GM23338 (cell line): ENCODE data around the gene FBXO34. TPM values are rescaled to one million over a fixed set of nuclear protein-coding genes. Genes with fewer than 3 reads are reported as not detected.

ENCODE experiments used
- ATAC-seq: fragments of 200-7000 bp; cut with Tn5 transposase; 3 replicates; pipeline ENCODE4 v1.9.1; 2020
- DNase-seq: peaks from one replicate; pipeline ENCODE4 v3.0.0-alpha.2; 2015; ENCODE audit warnings: low spot score
- H2AFZ ChIP-seq: fragments of 200-600 bp; sonication (generic); 2 replicates; pipeline ENCODE4 v1.8.0; 2016; ENCODE audit warnings: antibody characterized with exemption, mild to moderate bottlenecking, moderate library complexity
- H3F3A ChIP-seq: fragments of 200-600 bp; sonication (generic); replicated peaks from 2 replicates; pipeline ENCODE4 v1.8.0; 2017; ENCODE audit warnings: antibody characterized with exemption, mixed run types, low read depth
- H3K27ac ChIP-seq: fragments of 200-600 bp; sonication (generic); 2 replicates; pipeline ENCODE4 v1.6.1; 2016; ENCODE audit warnings: low read depth
- H3K27me3 ChIP-seq: fragments of 200-600 bp; sonication (generic); 2 replicates; pipeline ENCODE4 v1.8.0; 2016; ENCODE audit warnings: mild to moderate bottlenecking, mixed run types, moderate library complexity; ENCODE audit not compliant: insufficient read depth
- H3K36me3 ChIP-seq: fragments of 200-600 bp; sonication (generic); 2 replicates; pipeline ENCODE4 v1.8.0; 2016; ENCODE audit warnings: mild to moderate bottlenecking; ENCODE audit not compliant: insufficient read depth
- H3K4me1 ChIP-seq: fragments of 200-600 bp; sonication (generic); 2 replicates; pipeline ENCODE4 v1.8.0; 2016; ENCODE audit warnings: mild to moderate bottlenecking, moderate library complexity; ENCODE audit not compliant: insufficient read depth
- H3K4me2 ChIP-seq: fragments of 200-600 bp; sonication (generic); 2 replicates; pipeline ENCODE4 v1.7.1; 2017; ENCODE audit warnings: mixed run types
- H3K4me3 ChIP-seq: fragments of 200-600 bp; sonication (generic); 2 replicates; pipeline ENCODE4 v1.6.1; 2016; ENCODE audit warnings: mixed run types
- H3K79me2 ChIP-seq: fragments of 200-600 bp; sonication (generic); replicated peaks from 2 replicates; pipeline ENCODE4 v1.8.0; 2017; ENCODE audit warnings: mild to moderate bottlenecking; ENCODE audit not compliant: insufficient read depth
- H3K9me2 ChIP-seq: fragments of 200-600 bp; sonication (generic); 2 replicates; pipeline ENCODE4 v1.8.0; 2017; ENCODE audit not compliant: insufficient read depth
- H4K20me1 ChIP-seq: fragments of 200-600 bp; sonication (generic); replicated peaks from 2 replicates; pipeline ENCODE4 v1.8.0; 2017; ENCODE audit warnings: mild to moderate bottlenecking; ENCODE audit not compliant: insufficient read depth
- H3K27ac Mint-ChIP-seq: 2 replicates; pipeline ENCODE4 v1.8.0; 2020; ENCODE audit warnings: inconsistent platforms, mild to moderate bottlenecking, moderate library complexity, mixed read lengths
- H3K27me3 Mint-ChIP-seq: 3 replicates; pipeline ENCODE4 v1.8.0; 2022; ENCODE audit warnings: low read depth, mild to moderate bottlenecking, moderate library complexity, mixed read lengths, inconsistent platforms; ENCODE audit not compliant: insufficient read depth, poor library complexity
- H3K36me3 Mint-ChIP-seq: 3 replicates; pipeline ENCODE4 v1.8.0; 2021; ENCODE audit warnings: low read depth, mild to moderate bottlenecking, inconsistent platforms, moderate library complexity, mixed read lengths
- H3K4me1 Mint-ChIP-seq: 3 replicates; pipeline ENCODE4 v1.8.0; 2020; ENCODE audit warnings: mild to moderate bottlenecking, inconsistent platforms, mixed read lengths
- H3K4me3 Mint-ChIP-seq: 3 replicates; pipeline ENCODE4 v1.8.0; 2021; ENCODE audit warnings: moderate library complexity, mild to moderate bottlenecking, inconsistent platforms, mixed read lengths
- H3K9me3 Mint-ChIP-seq: 3 replicates; pipeline ENCODE4 v1.8.0; 2020; ENCODE audit warnings: moderate library complexity, mild to moderate bottlenecking, inconsistent platforms, mixed read lengths
- CREB1 ChIP-seq: fragments of 250-450 bp; sonication (Bioruptor Pico); IDR thresholded peaks from 2 replicates; pipeline ENCODE4 v1.5.0; 2020; ENCODE audit warnings: low read depth, mild to moderate bottlenecking, moderate library complexity
- POLR2AphosphoS5 ChIP-seq: IDR thresholded peaks from 2 replicates; pipeline ENCODE4 v1.6.1; 2016; ENCODE audit warnings: antibody characterized with exemption, low read depth
- ZNF114 ChIP-seq: fragments of 250-450 bp; sonication (Bioruptor Pico); IDR thresholded peaks from 2 replicates; pipeline ENCODE4 v1.5.0; 2020; ENCODE audit warnings: mild to moderate bottlenecking, moderate library complexity
- ZNF331 ChIP-seq: fragments of 250-450 bp; sonication (Bioruptor Pico); IDR thresholded peaks from 2 replicates; pipeline ENCODE4 v1.5.0; 2020; ENCODE audit warnings: low read depth, mild to moderate bottlenecking, moderate library complexity
- polyA plus RNA-seq: library from polyadenylated mRNA; unstranded; fragments of >200 nt; fragmentation: Nextera tagmentation; extraction: Ambion mirVana; gene quantifications from 2 replicates; pipeline ENCODE4 v1.2.1, GENCODE V29; 2016
- total RNA-seq: library from RNA; depleted of rRNA; stranded (reverse); fragments of >200 nt; shearing (Covaris generic); gene quantifications from 2 replicates; pipeline ENCODE4 v1.2.3, GENCODE V29; 2014
- TF ChIP-seq, protein P1 (sequence below): IDR thresholded peaks from one replicate; pipeline ENCODE4 v1.6.1; 2018; ENCODE audit warnings: antibody characterized with exemption; ENCODE audit not compliant: unreplicated experiment
- TF ChIP-seq, protein P2 (sequence below), 2 experiments: fragments of 200-600 bp in 1 of 2; sonication (generic) in 1 of 2; conservative IDR thresholded peaks; 2 replicates each; pipeline versions ENCODE4 v1.5.1 to v1.6.1; 2016 to 2017; ENCODE audit warnings: antibody characterized with exemption in 2 of 2, low read depth in 2 of 2, mild to moderate bottlenecking in 2 of 2, moderate library complexity in 1 of 2
- TF ChIP-seq, protein P3 (sequence below): fragments of 250-450 bp; sonication (Bioruptor Pico); IDR thresholded peaks from 2 replicates; pipeline ENCODE4 v1.5.0; 2020; ENCODE audit warnings: mild to moderate bottlenecking, moderate library complexity
- TF ChIP-seq, protein P4 (sequence below): IDR thresholded peaks from 2 replicates; pipeline ENCODE4 v1.6.1; 2016; ENCODE audit warnings: antibody characterized with exemption

FBXO34 gene
- total and polyA plus RNA-seq, 2 experiments from 2014 or later = 9.4 to 13.4 TPM

- H2AFZ ChIP-seq = no peak overlapping the region
- H3K4me3 ChIP-seq = no peak overlapping the region
- no peaks in the 10 kb centered on the region for H3K36me3 ChIP-seq
- Mint-ChIP-seq H3K9me3 (no peaks in the 10 kb centered on the region), H3K27me3 (peaks cover 5% of the 10 kb centered on the region), H3K36me3 (peaks cover 6% of the 10 kb centered on the region), H3K27ac (no peak overlapping the region), H3K4me3 (no peak overlapping the region), H3K4me1 (peaks cover 18% of the 10 kb centered on the region)
- H3K4me2 ChIP-seq = no peak overlapping the region
- no peak overlapping the region for H3K27ac ChIP-seq
- H3K79me2 ChIP-seq = peaks cover 8% of the 10 kb centered on the region
- ATAC-seq = no peak
- H3K27me3 ChIP-seq = no peaks in the 10 kb centered on the region
- H3K9me2 ChIP-seq = no peaks in the 10 kb centered on the region
- H3K4me1 ChIP-seq = peaks cover 14% of the 10 kb centered on the region; the same call in 1 of the 2 replicates
- peaks cover 4% of the 10 kb centered on the region; the same call in 1 of the 2 replicates for H4K20me1 ChIP-seq
- H3F3A ChIP-seq = no peaks in the 10 kb centered on the region
- DNase-seq = no peak
- TF ChIP-seq, protein P1, sequence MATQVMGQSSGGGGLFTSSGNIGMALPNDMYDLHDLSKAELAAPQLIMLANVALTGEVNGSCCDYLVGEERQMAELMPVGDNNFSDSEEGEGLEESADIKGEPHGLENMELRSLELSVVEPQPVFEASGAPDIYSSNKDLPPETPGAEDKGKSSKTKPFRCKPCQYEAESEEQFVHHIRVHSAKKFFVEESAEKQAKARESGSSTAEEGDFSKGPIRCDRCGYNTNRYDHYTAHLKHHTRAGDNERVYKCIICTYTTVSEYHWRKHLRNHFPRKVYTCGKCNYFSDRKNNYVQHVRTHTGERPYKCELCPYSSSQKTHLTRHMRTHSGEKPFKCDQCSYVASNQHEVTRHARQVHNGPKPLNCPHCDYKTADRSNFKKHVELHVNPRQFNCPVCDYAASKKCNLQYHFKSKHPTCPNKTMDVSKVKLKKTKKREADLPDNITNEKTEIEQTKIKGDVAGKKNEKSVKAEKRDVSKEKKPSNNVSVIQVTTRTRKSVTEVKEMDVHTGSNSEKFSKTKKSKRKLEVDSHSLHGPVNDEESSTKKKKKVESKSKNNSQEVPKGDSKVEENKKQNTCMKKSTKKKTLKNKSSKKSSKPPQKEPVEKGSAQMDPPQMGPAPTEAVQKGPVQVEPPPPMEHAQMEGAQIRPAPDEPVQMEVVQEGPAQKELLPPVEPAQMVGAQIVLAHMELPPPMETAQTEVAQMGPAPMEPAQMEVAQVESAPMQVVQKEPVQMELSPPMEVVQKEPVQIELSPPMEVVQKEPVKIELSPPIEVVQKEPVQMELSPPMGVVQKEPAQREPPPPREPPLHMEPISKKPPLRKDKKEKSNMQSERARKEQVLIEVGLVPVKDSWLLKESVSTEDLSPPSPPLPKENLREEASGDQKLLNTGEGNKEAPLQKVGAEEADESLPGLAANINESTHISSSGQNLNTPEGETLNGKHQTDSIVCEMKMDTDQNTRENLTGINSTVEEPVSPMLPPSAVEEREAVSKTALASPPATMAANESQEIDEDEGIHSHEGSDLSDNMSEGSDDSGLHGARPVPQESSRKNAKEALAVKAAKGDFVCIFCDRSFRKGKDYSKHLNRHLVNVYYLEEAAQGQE = no peak
- TF ChIP-seq ZNF331 (CRISPR knock-in tag) (no peak), ZNF114 (CRISPR knock-in tag) (no peak), POLR2AphosphoS5 (no peak), CREB1 (no peak)
- TF ChIP-seq, protein P2, sequence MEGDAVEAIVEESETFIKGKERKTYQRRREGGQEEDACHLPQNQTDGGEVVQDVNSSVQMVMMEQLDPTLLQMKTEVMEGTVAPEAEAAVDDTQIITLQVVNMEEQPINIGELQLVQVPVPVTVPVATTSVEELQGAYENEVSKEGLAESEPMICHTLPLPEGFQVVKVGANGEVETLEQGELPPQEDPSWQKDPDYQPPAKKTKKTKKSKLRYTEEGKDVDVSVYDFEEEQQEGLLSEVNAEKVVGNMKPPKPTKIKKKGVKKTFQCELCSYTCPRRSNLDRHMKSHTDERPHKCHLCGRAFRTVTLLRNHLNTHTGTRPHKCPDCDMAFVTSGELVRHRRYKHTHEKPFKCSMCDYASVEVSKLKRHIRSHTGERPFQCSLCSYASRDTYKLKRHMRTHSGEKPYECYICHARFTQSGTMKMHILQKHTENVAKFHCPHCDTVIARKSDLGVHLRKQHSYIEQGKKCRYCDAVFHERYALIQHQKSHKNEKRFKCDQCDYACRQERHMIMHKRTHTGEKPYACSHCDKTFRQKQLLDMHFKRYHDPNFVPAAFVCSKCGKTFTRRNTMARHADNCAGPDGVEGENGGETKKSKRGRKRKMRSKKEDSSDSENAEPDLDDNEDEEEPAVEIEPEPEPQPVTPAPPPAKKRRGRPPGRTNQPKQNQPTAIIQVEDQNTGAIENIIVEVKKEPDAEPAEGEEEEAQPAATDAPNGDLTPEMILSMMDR (conservative IDR thresholded peaks at IDR 0.05; ENCODE audit: low read depth in 2 of 2) = no peak
- TF ChIP-seq, protein P3, sequence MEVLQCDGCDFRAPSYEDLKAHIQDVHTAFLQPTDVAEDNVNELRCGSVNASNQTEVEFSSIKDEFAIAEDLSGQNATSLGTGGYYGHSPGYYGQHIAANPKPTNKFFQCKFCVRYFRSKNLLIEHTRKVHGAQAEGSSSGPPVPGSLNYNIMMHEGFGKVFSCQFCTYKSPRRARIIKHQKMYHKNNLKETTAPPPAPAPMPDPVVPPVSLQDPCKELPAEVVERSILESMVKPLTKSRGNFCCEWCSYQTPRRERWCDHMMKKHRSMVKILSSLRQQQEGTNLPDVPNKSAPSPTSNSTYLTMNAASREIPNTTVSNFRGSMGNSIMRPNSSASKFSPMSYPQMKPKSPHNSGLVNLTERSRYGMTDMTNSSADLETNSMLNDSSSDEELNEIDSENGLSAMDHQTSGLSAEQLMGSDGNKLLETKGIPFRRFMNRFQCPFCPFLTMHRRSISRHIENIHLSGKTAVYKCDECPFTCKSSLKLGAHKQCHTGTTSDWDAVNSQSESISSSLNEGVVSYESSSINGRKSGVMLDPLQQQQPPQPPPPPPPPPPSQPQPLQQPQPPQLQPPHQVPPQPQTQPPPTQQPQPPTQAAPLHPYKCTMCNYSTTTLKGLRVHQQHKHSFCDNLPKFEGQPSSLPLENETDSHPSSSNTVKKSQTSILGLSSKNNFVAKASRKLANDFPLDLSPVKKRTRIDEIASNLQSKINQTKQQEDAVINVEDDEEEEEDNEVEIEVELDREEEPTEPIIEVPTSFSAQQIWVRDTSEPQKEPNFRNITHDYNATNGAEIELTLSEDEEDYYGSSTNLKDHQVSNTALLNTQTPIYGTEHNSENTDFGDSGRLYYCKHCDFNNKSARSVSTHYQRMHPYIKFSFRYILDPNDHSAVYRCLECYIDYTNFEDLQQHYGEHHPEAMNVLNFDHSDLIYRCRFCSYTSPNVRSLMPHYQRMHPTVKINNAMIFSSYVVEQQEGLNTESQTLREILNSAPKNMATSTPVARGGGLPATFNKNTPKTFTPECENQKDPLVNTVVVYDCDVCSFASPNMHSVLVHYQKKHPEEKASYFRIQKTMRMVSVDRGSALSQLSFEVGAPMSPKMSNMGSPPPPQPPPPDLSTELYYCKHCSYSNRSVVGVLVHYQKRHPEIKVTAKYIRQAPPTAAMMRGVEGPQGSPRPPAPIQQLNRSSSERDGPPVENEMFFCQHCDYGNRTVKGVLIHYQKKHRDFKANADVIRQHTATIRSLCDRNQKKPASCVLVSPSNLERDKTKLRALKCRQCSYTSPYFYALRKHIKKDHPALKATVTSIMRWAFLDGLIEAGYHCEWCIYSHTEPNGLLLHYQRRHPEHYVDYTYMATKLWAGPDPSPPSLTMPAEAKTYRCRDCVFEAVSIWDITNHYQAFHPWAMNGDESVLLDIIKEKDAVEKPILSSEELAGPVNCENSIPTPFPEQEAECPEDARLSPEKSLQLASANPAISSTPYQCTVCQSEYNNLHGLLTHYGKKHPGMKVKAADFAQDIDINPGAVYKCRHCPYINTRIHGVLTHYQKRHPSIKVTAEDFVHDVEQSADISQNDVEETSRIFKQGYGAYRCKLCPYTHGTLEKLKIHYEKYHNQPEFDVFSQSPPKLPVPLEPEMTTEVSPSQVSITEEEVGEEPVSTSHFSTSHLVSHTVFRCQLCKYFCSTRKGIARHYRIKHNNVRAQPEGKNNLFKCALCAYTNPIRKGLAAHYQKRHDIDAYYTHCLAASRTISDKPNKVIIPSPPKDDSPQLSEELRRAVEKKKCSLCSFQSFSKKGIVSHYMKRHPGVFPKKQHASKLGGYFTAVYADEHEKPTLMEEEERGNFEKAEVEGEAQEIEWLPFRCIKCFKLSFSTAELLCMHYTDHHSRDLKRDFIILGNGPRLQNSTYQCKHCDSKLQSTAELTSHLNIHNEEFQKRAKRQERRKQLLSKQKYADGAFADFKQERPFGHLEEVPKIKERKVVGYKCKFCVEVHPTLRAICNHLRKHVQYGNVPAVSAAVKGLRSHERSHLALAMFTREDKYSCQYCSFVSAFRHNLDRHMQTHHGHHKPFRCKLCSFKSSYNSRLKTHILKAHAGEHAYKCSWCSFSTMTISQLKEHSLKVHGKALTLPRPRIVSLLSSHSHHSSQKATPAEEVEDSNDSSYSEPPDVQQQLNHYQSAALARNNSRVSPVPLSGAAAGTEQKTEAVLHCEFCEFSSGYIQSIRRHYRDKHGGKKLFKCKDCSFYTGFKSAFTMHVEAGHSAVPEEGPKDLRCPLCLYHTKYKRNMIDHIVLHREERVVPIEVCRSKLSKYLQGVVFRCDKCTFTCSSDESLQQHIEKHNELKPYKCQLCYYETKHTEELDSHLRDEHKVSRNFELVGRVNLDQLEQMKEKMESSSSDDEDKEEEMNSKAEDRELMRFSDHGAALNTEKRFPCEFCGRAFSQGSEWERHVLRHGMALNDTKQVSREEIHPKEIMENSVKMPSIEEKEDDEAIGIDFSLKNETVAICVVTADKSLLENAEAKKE = no peak
- TF ChIP-seq, protein P4, sequence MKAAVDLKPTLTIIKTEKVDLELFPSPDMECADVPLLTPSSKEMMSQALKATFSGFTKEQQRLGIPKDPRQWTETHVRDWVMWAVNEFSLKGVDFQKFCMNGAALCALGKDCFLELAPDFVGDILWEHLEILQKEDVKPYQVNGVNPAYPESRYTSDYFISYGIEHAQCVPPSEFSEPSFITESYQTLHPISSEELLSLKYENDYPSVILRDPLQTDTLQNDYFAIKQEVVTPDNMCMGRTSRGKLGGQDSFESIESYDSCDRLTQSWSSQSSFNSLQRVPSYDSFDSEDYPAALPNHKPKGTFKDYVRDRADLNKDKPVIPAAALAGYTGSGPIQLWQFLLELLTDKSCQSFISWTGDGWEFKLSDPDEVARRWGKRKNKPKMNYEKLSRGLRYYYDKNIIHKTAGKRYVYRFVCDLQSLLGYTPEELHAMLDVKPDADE = no peak
Measured at GRCh38 chr14:55351111-55351510, 79.9 kb downstream of the FBXO34 start.
